Measurements from ENCODE around the gene FAM184A.

DNA sequence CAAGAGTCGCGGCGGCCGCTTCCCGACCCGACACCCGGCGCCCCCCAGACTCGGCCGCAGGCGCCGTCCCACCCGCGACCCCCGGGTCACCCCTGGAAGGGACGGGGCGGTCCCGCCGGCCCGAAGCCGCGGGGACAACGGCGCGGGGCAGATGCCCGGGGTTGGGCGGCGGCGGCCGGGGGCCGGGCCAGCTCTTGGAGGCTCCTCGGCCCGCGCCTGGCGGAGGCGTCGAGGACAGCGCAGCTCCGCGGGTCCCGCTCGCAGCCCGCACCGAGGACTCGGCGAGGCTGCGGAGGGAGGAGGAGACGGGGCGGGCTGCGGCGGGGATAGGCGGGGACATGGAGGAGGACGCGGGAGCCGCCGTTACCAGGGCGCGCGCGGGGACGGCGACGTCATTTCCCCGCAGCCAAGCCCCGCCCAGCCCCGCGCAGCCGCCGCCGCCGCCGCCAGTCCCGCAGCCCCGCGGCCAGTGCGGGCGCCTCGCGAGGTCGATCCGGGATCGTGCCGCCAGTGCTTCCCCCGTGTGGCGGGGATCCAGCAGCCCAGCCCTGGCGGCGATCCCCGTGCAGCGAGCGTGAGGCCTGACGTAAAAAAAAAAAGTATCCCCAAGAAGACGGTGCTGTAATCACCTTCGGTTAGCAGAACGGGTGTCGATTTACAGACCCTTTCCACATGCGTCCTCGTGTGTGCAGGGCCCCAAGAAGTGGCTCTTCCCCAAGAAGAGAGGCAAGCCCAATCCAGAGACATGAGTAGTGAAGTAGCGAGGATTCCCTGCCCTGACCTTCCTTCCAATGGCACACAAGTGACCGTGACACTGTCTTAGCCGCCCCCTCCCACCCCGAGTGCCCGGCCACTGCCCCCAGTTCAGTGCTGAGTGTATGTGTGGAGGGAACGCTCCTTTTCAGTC, at the start of gene FAM184A:
- peak in 1 of 2 donors; percentile 47 for TF ChIP-seq POLR2A (IDR thresholded peaks at IDR 0.05)
- TF ChIP-seq, protein P1, sequence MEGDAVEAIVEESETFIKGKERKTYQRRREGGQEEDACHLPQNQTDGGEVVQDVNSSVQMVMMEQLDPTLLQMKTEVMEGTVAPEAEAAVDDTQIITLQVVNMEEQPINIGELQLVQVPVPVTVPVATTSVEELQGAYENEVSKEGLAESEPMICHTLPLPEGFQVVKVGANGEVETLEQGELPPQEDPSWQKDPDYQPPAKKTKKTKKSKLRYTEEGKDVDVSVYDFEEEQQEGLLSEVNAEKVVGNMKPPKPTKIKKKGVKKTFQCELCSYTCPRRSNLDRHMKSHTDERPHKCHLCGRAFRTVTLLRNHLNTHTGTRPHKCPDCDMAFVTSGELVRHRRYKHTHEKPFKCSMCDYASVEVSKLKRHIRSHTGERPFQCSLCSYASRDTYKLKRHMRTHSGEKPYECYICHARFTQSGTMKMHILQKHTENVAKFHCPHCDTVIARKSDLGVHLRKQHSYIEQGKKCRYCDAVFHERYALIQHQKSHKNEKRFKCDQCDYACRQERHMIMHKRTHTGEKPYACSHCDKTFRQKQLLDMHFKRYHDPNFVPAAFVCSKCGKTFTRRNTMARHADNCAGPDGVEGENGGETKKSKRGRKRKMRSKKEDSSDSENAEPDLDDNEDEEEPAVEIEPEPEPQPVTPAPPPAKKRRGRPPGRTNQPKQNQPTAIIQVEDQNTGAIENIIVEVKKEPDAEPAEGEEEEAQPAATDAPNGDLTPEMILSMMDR (IDR thresholded peaks at IDR 0.05), result peak in 5 of 6 experiments; percentile 22 to 33 (median 25)
